Left colon (tissue), 2 donors: ENCODE data around the gene SSH3. TPM values are rescaled to one million over a fixed set of nuclear protein-coding genes. Genes with fewer than 3 reads are reported as not detected.

Source experiments
- ATAC-seq: fragments of 200-7000 bp; cut with Tn5 transposase; one replicate; pipeline ENCODE4 v1.9.1; 2020; ENCODE audit warnings: mild to moderate bottlenecking, moderate library complexity
- DNase-seq, 2 donors: peaks; one replicate each; pipeline ENCODE4 v3.0.0-alpha.2; 2020
- intact Hi-C, 2 donors: fragments of 100-400 bp; cut with DNase I in 1 of 2; cut with micrococcal nuclease in 1 of 2; formaldehyde crosslinking; loops; one replicate each; pipeline versions ENCODE4 v1.11.2 to v1.14.0; 2022; cut with DNase I, micrococcal nuclease
- total RNA-seq, 2 donors: library from RNA; stranded (reverse); fragmentation: NEBNext Ultra II Directional; extraction: Animal tissue kit (Norgen Biotek cat#: 25700); gene quantifications; one replicate each; pipeline ENCODE4 v1.2.1, GENCODE V29; 2021
- donor health status: DM: no; HTN: no; CAD: no.
- donor health status: DM: yes; HTN: yes; CAD: no.

The SSH3 gene
- total RNA-seq, 2 donors from 2014 or later, result 74.9 to 79.3 TPM

DNA sequence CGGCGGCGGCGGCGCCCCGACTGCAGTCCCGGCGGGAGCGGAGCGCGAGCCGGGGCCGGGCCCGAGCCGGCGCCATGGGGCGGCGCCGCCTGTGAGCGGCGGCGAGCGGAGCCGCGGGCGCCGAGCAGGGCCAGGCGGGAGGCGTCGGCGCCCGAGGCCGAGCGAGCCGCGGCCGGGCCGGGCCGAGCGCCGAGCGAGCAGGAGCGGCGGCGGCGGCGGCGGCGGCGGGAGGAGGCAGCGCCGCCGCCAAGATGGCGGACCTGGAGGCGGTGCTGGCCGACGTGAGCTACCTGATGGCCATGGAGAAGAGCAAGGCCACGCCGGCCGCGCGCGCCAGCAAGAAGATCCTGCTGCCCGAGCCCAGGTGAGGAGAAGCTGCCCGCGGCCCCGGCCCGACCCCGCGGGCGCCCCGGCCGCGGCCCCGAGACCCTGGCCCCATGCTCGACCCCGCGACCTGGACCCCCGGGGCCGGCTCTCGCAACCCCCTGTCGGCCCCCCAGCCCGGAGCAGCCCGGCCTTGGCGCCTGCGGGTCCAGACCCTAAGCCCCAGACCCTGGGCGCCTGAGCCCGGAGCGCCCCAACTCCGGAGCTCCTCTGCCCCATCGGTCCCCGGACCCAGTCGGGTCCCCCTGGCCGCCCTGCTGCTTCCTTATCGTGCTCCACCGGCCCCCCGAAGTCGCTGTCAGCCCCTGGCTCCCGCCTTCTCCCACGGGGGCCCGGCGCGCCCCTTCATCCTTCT, 36.7 kb upstream of the SSH3 start, which contains the start of gene GRK2:
GRK2 (plus strand) TSS at position 25 of the 739 bp plus-strand sequence; CDS start at position 252, 227 bp downstream.
- ATAC-seq, result peak; percentile 2
- peak; percentile 44 to 61 for DNase-seq
- intact Hi-C loops, result loop anchor here in 1 of 2 donors (5.0 kb wide), 1 partner anchor 51 kb away; no protein-coding TSS in a partner anchor

DNA sequence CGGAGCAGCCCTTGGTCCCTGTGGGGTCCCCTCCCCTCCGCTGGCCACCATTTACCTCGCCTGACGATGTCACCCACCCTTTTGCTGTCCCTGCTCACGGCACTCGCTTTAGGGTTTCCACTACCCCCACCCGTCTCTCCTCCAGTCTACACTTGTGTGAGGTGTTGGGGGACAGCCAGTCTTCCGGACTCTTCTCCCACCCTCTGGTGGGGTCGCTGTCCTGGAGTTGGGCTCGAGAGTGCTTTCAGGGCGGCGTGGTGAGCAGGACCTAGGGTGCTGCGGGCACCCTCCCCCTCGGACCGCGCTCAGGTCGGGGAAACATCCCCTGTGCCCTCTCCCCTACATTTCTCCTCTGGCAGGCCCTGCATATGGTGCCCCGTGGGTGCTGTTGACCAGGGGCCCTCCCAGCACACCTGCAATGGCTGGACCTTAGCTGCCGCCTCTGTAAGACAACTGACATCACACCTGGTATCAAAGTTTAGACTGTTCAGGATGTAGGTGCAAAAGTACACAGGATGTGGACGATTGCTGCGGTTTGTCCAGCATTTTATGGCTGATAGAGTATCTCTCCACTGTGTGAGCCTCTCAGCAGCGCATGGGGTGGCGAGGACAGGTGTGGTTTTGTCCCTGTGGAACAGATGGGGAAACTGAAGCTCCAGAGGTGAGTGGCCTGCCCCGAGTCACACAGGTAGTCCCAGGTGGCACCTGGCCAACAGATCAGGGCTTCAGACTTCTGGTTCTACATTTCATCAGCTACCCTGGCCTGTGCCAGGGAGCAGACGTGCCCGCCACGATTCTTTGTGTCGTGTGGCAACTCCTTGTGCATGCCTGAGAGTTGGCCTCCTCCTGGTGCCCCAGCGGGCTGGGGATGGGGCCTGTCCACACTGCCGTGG, 35.9 kb upstream of the SSH3 start:
- intact Hi-C loops, result loop anchor here in 1 of 2 donors (5.0 kb wide), 1 partner anchor 50 kb away; no protein-coding TSS in a partner anchor

DNA sequence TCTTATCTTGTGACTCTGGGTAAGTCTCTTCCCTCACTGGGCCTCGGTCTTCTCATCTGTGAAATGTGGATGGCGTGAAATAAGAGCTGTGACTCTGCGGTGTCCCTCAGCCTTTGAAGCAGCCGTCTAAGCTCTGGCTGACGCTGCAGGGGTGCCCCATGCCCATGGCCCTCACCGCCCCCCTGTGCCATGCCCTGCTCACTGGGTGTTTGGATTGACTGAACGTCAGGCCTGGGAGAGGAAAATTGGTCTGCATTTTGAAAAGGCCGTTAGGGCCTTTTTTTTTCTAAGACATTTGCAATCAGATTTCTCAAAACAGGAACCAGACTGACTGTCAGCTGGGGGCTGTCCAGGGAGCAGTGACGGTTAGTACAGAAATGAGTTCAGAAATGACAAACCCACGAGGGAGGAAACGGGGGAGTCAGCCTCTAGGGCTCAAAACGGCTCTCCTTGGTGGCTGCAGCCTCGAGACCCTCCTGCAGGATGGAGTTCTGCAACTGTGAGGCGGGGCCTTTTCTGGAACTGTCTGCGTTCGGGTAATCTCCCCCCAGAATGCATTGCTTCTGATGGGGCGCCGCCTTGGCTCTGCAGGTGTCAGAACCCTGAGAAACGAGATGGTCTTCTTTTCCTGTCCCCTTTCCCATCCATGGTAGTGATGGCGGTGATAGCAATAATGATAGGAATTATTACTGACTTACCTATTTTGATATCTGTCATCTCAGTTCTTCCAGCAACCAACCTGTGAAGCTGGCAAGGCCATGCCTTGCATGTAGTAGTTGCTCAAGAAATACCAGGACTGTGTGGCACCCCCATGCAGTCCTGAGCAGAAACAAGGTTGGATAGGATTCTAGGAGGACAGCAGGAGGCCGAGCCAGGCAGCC, 35.0 kb upstream of the SSH3 start:
- ATAC-seq (no peak), DNase-seq (peak; percentile 52 to 53)
- intact Hi-C loops, result loop anchor here in 1 of 2 donors (5.0 kb wide), 1 partner anchor 49 kb away; no protein-coding TSS in a partner anchor

More for the DNA sequence above, 35.9 kb upstream of the SSH3 start:
- ATAC-seq, result peak; percentile 71
- peak; percentile 81 to 84 for DNase-seq

DNA sequence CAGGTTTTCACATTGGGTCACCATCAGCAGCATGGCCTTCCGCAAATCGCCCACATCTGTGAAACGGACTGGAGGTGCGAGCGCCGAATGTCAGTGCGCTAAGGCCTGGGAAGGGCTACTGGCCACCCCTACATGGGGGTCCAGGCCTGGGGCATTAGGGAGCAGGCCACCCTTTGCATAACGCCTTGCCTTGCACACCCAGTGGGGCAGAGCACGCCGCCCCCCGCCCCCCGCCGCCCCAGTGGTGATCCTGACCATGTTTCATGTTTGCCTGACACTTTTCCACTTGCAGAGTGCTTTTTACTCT, 34.4 kb upstream of the SSH3 start:
- DNase-seq, result peak; percentile 22 to 26
- intact Hi-C loops, result loop anchor here in 1 of 2 donors (5.0 kb wide), 1 partner anchor 48 kb away; no protein-coding TSS in a partner anchor
- no peak for ATAC-seq

DNA sequence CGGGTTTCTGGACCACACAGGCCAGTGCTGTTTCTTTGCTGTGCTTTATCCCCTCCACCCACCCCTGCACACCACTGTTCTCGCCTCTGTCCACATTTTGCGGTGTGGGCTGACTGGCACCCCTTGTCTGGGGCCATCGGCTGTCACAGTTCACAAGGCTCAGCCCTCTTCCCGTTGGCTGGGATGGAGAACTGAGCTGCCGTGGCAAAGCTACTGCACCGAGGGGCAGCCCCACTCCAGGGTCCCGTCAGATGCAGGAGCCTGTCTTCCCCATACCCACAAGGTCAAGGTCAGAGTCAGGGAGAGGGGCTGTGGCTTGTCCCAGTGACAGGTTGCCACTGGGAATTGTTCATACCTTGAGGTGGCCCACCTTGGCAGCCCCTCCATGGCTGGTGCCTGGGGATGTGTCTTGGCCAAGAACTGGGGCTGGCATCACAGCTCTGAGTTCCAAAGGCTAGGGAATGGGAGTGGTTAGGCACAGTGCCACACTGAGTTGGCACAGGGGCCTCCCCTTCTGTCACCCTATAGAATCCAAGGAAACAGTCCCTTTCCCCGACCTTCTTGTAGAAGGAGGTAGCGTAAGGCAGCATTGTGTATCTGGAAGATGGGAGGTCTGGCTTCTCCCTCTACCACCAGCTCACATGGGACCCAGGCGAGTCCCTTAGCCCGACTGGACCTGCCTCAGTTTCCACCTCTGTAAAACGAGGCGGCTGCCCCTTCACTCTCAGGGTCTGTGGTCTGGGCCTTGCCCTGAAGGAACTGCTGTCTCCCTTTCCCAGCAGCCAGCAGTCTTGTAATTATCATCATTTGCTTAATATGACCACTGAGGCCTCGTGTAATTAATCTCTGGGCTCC, 33.7 kb upstream of the SSH3 start:
- peak; percentile 52 for ATAC-seq

DNA sequence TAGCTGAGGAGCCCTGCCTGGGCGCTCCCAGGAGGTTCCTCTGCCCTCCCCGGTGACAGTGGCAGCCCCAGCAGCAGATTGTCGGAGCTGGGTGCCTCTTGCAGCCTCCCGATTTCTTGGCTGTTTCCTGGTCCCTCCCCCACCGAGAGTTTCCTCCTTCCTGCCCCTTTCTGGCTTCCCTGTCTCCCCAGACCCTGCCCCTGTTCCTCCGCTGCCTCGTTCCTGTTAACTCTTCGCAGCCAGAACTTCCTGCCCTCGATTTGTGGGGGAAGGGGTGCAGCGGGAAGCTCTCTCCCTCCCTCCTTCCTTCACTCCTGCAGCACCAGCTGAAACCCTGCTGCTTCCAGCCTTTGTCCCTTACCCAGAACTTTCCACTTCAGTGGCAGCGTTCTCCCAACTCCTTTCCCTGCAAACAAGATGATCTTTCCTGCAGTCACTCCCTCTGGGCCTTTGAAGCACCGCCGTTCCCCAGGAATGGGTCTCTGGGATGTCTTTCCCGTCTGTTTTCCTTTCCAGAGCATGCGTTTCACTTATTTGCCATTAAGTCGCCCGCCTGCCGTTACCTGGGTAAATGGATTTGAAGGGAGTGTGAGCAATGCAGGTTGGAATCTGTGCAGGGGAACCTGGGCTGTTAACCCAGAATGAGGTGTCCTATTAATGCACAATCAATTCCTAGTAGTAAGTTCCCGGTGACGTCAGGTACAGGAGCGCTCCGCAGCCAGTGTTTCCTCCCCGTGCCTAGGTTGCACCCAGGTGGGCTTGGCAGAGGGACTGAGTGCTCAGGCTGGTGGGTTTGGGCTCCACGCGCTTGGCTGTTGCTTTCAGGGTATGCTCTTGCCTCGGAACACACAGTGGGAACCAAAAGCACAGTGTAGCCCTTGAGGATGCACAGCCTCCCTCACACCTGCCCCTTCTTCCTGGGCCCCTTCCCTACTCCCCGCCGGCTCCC, 32.8 kb upstream of the SSH3 start:
- ATAC-seq (peak; percentile 44), DNase-seq (peak; percentile 68 to 72)
- intact Hi-C loops, result no loop called here

More for the DNA sequence above, 33.7 kb upstream of the SSH3 start:
- intact Hi-C loops, result loop anchor here in 1 of 2 donors (5.0 kb wide), 1 partner anchor 48 kb away; no protein-coding TSS in a partner anchor
- DNase-seq, result peak; percentile 78 to 82

DNA sequence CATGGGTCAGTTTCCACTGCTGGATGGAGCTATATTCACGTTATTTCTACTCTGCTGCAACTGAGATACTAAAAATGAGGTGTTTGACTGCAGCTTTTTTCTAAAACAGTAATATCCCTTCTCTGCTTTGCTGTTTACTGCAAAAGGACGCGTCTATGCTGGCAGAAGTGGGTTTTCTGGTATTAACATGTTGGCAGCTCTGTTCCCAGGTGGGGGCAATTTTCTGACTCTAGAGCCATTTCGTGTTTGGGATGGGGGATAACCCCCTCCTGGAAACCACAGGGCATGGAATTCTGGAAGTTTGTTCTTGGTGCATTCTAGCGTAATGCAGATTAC, 32.2 kb upstream of the SSH3 start:
- intact Hi-C loops, result no loop called here
- no peak for DNase-seq

DNA sequence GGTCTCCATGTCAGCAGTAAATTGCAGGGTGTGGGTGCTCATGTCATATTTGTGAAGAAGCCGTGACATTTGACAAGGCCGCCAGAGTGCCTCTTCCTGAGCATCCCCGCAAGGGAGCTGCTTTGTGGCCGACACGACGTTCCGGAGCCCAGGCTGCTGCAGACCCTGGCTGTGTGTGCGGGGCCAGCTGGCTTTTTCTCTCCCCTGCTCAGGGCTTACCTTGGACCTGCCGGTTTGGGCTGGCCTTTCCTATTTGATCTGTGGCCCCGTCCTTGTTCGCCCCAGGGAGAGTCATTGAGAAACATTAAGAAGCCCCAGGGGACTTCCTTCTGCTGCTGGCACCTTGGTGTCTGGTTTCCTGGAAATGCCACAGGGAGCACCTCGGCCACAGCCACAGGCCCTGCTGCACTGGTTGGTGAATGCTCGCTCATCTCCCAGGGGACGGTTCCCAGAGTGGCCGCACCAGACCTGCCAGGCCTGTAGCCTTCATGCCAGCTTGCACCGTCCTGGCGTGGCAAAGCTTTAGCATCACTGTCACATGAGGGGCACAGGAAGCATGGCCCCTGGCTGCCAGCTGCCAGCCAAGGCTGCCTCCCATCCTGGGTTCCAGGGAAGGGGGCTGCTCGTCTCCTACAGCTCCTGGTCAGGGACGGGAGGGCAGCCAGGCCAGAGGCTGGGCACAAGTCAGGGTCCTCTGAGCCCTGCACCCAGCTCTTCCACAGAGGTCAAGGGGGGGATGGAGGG, 31.6 kb upstream of the SSH3 start:
- intact Hi-C loops, result no loop called here
- DNase-seq, result peak; percentile 27 to 30
- no peak for ATAC-seq

More for the DNA sequence above, 32.2 kb upstream of the SSH3 start:
- no peak for ATAC-seq

DNA sequence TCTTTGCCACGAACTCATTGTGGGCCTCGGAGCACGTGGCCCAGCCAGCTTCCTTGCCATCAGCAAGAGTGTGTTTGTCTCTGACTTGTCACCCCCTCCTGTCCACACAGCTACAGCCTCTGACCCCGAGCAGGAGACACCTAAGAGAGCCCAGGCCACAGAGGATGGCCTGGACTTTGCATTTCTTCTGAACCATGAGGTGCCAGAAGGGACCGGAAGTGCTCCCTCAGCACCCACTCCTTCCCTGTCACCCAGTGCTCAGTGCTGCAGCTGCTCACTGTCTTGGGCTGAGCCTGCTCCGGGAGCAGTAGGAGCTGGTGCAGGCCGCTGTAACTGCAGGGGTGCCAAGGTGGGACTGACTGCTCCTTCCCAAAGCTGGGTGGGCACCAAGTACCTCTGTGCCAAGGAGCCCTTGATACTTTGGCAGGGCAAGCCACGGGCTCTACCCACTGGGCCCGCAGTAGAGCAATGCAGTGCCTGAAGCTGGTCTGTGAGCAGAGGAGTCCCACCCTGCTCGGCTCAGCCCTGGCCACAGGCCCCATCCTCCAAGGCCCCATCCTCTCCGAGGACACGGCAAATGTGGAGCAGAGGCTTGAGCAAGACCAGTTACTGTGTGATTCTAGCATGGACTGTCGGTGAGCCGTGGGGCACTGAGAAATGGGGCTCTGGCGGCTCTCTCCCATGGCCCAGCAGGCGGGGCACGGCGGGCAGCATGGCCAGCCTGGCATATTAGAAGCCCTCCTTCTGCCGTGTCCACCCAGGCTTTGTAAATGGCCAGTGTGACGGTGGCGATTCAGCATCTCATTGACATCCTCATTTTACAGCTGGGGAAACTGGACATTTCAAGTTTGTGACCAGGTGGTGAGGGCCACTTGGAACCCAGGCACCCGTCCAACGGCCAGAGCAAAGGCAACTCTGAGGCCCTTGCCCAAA, 30.7 kb upstream of the SSH3 start:
- DNase-seq, result peak in 1 of 2 donors; percentile 31
- intact Hi-C loops, result no loop called here
- no peak for ATAC-seq

DNA sequence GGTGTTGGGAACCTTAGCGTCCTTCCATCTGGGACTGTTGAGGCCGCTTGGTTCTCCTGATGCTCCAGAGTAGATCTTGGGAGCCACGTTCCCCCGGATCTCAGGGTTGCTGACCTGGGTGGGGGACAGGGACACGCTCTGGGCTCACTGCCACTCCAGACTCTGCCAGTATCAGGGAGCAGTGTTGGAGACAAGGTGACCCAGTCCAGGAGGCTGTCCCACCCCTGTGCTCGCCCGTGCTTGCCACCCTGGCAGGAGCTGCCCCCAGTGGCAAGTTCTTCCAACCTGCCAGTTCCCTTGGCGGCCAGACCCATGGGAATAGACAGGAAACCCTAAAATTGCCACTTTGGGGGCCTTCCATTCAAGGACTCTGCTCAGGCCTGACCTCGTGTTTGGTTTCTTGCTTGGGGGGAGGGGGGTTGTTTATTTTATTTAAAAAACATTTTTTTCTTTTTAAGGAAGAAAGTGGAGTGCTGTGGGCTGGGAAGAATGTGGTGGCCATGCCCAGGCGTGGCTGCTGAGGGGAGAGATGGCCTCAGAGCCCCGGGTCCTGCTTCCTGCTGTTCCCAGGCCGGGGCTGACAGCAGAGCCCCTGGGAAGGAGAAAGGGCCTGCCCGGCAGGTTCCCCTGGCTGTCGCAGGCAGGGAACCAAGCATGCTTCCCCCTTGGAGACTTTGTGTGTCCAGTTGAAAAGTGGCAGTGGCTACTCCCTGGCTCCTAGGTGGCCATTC, 29.9 kb upstream of the SSH3 start:
- DNase-seq (peak in 1 of 2 donors; percentile 28), ATAC-seq (no peak)
- intact Hi-C loops, result no loop called here

DNA sequence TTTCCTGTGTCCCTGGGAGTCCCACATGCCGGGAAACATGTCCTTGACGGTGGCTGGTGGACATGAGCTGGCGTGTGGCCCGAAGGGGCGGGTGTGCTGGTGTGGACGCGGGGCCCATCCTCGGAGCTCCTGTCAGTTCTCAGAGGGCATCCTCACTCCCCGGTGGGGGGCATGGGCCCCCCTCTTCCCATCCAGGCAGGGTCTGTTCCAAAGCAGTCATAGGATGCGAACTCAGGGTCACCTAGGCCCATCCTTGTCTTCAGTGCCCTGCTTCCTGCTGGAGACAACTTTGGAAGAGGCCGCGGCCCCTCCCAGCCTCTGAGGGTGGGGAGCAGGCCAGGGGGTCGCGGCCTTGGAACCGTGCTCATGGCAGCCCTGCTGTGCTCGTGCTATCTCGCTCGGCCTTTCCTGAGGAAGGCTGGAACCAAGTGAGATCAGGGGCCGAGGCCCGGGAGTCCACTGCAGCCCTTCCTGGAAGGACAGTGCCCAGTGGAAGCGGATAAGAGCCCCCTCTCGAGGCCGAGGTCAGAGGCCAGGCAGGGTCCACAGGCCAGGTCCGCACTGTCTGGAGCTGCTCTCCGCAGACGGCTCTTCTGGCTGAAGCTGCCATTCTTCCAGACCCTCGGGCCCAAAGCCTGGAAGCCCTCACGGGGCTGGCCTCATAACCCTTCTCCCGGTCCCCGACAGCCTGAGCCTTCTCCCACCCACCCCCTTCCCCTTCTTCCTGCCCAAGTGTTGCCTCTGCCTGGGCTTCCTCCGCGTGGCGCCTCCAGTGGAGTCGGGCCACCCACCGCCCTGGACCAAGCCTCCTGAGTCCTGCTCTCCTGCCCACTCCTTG, 28.3 kb upstream of the SSH3 start:
- no peak for ATAC-seq
- intact Hi-C loops, result no loop called here
- DNase-seq, result peak; percentile 34 to 37

DNA sequence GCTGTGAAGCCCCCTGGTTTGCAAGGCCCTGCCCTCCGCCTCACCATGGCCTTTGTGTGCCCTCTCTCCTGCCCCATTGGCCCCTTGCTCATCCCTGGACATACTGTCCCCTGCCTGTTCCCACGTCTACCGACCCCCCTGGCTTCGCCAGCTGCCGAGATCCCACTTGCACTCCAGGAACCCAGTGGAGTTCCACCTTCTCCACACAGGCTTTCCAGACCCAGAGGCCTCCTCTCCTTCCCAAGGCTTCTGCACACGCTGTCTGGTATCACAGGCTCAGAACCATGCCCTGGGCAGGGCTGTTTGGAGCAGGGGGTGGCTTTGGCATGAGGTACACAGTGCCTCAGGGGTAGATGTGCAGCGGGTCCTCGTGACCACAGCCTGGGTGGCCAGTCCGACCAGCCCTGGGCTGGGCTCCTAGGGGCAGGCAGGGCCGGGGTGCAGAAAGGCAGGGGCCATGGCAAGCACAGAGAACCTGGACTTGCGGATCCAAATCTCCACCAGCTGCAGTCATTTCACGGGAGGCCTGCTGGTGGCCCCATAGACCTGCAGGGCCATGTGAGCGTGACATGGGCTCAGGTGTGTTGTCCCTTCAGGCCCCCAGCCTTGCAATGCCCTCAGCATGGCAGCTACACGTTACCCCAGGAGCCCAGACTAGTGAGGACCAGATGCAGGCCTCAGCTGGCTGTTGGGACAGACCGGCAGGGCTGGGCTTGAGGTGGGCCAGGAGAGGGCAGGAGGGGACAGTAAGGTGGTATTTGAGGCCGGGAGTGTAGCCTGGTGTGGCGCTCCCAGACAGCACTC, 27.5 kb upstream of the SSH3 start:
- DNase-seq, result peak; percentile 11 to 28
- no peak for ATAC-seq

DNA sequence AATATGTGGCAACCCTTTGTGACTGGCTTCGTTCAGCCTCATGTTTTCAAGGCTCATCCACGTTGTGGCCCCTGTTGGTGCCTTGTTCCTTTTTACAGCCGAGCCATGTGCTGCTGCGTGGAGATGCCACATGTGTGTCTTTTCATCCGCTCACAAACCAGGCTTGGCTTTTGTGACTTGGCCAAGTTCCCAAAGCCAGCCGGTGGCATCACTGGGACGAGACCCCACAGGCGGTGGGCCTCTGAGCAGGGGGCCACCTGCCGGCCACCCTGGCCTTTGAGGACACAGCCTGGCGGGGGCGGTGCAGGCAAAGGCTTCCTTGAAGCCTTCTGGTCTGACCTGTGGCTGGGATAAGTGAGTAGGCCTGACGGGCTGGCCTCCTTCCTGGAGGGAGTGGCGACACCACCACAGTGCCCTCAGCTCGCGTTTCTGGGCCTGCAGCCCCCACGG, 26.5 kb upstream of the SSH3 start:
- DNase-seq (peak; percentile 64 to 80), ATAC-seq (peak; percentile 71)
- intact Hi-C loops, result no loop called here

More for the DNA sequence above, 27.5 kb upstream of the SSH3 start:
- intact Hi-C loops, result no loop called here
